GM12878 (cell line): ENCODE measurements around the gene MRPS12. TPM values are rescaled to one million over a fixed set of nuclear protein-coding genes. Genes with fewer than 3 reads are reported as not detected.

Experiments
- BRCA1 ChIP-seq: IDR thresholded peaks from 2 replicates; pipeline ENCODE4 v1.6.1; 2011; ENCODE audit warnings: low read depth, low read length, improper control_type of control experiment
- CEBPB ChIP-seq, 2 experiments: fragments of 150-350 bp in 1 of 2; IDR thresholded peaks; 2 replicates each; pipeline ENCODE4 v1.6.1; 2012 to 2014; ENCODE audit warnings: low read depth in 2 of 2, low read length in 2 of 2, borderline replicate concordance in 1 of 2, inconsistent platforms in 1 of 2
- EZH2 ChIP-seq: IDR thresholded peaks from 2 replicates; pipeline ENCODE4 v1.6.1; 2012; ENCODE audit warnings: low read depth, mild to moderate bottlenecking, control low read depth, inconsistent platforms, low read length, borderline replicate concordance; ENCODE audit not compliant: control insufficient read depth
- GATAD2B ChIP-seq: fragments of 450-650 bp; conservative IDR thresholded peaks from 2 replicates; pipeline ENCODE4 v1.6.1; 2017; ENCODE audit warnings: low read depth, mild to moderate bottlenecking, moderate library complexity
- HDAC6 ChIP-seq: fragments of 200-600 bp; sonication (generic); IDR thresholded peaks from one replicate; pipeline ENCODE4 v1.8.0; 2017; ENCODE audit warnings: antibody characterized with exemption; ENCODE audit not compliant: unreplicated experiment
- IRF5 ChIP-seq: fragments of 450-650 bp; IDR thresholded peaks from 2 replicates; pipeline ENCODE4 v1.6.1; 2017; ENCODE audit warnings: borderline replicate concordance
- KAT2A ChIP-seq: conservative IDR thresholded peaks from 2 replicates; pipeline ENCODE4 v1.6.1; 2011; ENCODE audit warnings: low read depth, low read length; ENCODE audit not compliant: control insufficient read depth
- KDM1A ChIP-seq: fragments of 200-600 bp; sonication (generic); IDR thresholded peaks from 2 replicates; pipeline ENCODE4 v1.6.1; 2016; ENCODE audit warnings: borderline replicate concordance
- MLLT1 ChIP-seq: fragments of 450-650 bp; IDR thresholded peaks from 2 replicates; pipeline ENCODE4 v1.6.1; 2016; ENCODE audit warnings: mild to moderate bottlenecking
- MTA3 ChIP-seq: IDR thresholded peaks from 2 replicates; pipeline ENCODE4 v1.6.1; 2012; ENCODE audit warnings: low read length, inconsistent platforms, borderline replicate concordance
- MYC ChIP-seq: IDR thresholded peaks from 2 replicates; pipeline ENCODE4 v1.6.1; 2011; ENCODE audit warnings: mild to moderate bottlenecking, low read length, moderate library complexity, inconsistent platforms; ENCODE audit not compliant: insufficient read depth, insufficient replicate concordance, insufficient read length, severe bottlenecking
- RELA ChIP-seq: fragments of 450-650 bp; IDR thresholded peaks from 2 replicates; pipeline ENCODE4 v1.8.0; 2014; ENCODE audit warnings: borderline replicate concordance; ENCODE audit not compliant: partially characterized antibody
- SRF ChIP-seq, 2 experiments: IDR thresholded peaks; 2 replicates each; pipeline ENCODE4 v1.6.1; 2011; ENCODE audit warnings: low read depth in 2 of 2, low read length in 2 of 2, mild to moderate bottlenecking in 1 of 2, moderate library complexity in 1 of 2
- YY1 ChIP-seq: IDR thresholded peaks from 2 replicates; pipeline ENCODE4 v1.6.1; 2011; ENCODE audit warnings: low read depth, mild to moderate bottlenecking, low read length
- polyA plus RNA-seq, 11 experiments: library from polyadenylated mRNA; depleted of rRNA in 4 of 11; unstranded in 6 of 11; stranded (reverse) in 5 of 11; fragments of >200 nt; fragmentation: Nextera tagmentation in 4 of 11; fragmentation: Illumina TruSeq in 1 of 11; extraction: Ambion mirVana in 4 of 11; extraction: Trizol in 1 of 11; gene quantifications; 1 replicate in 1 of 11; 2 replicates in 10 of 11; pipeline versions ENCODE4 v1.2.1 to v1.2.3, GENCODE V29; 2011 to 2016; ENCODE audit warnings: inconsistent platforms in 2 of 11, missing spikeins in 2 of 11, low read depth in 1 of 11
- total RNA-seq, 4 experiments: library from RNA; depleted of rRNA in 3 of 4; stranded (reverse); fragments of >200 nt in 3 of 4; fragmentation: Illumina TruSeq in 1 of 4; extraction: Trizol in 1 of 4; gene quantifications; 2 replicates each; pipeline versions ENCODE4 v1.2.1 to v1.2.3, GENCODE V29; 2013 to 2021
- TF ChIP-seq, protein P1 (sequence below): fragments of 150-350 bp; IDR thresholded peaks from 2 replicates; pipeline ENCODE4 v1.6.1; 2014; ENCODE audit warnings: mild to moderate bottlenecking, low read depth, low read length
- TF ChIP-seq, protein P2 (sequence below): fragments of 450-650 bp; formaldehyde crosslinking; IDR thresholded peaks from 2 replicates; pipeline ENCODE4 v1.5.0; 2022; ENCODE audit warnings: mild to moderate bottlenecking, missing genetic modification characterization
- TF ChIP-seq, protein P3 (sequence below): fragments of 150-350 bp; IDR thresholded peaks from 2 replicates; pipeline ENCODE4 v1.6.1; 2016; ENCODE audit warnings: low read depth, low read length

The MRPS12 gene
- total and polyA plus RNA-seq, 10 of the 15 experiments (the other 5 are each of a cell fraction or from before 2014, with no cell fraction given): 7.3 to 205 (median 77.3) TPM

GRCh38 chr19:38899447-38900201 lies 31.1 kb upstream of the MRPS12 start, which contains the start of the genes NFKBIB and SIRT2 (continued):
- TF ChIP-seq MYC (no peak), BRCA1 (no peak), CEBPB (IDR thresholded peaks at IDR 0.05; ENCODE audit: borderline replicate concordance in 1 of 2, low read depth in 2 of 2, low read length in 2 of 2) (no peak), IRF5 (no peak), MLLT1 (no peak), KAT2A (no peak), HDAC6 (no peak), YY1 (peak; percentile 100), EZH2 (no peak), SRF (IDR thresholded peaks at IDR 0.05; ENCODE audit: low read depth in 2 of 2, low read length in 2 of 2) (peak in 1 of 2 experiments; percentile 68; a peak in 2 of 4 replicates), MTA3 (no peak), GATAD2B (peak; percentile 81), KDM1A (no peak), RELA (peak; percentile 95)
- TF ChIP-seq, protein P1, sequence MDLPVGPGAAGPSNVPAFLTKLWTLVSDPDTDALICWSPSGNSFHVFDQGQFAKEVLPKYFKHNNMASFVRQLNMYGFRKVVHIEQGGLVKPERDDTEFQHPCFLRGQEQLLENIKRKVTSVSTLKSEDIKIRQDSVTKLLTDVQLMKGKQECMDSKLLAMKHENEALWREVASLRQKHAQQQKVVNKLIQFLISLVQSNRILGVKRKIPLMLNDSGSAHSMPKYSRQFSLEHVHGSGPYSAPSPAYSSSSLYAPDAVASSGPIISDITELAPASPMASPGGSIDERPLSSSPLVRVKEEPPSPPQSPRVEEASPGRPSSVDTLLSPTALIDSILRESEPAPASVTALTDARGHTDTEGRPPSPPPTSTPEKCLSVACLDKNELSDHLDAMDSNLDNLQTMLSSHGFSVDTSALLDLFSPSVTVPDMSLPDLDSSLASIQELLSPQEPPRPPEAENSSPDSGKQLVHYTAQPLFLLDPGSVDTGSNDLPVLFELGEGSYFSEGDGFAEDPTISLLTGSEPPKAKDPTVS: no peak
- TF ChIP-seq, protein P2, sequence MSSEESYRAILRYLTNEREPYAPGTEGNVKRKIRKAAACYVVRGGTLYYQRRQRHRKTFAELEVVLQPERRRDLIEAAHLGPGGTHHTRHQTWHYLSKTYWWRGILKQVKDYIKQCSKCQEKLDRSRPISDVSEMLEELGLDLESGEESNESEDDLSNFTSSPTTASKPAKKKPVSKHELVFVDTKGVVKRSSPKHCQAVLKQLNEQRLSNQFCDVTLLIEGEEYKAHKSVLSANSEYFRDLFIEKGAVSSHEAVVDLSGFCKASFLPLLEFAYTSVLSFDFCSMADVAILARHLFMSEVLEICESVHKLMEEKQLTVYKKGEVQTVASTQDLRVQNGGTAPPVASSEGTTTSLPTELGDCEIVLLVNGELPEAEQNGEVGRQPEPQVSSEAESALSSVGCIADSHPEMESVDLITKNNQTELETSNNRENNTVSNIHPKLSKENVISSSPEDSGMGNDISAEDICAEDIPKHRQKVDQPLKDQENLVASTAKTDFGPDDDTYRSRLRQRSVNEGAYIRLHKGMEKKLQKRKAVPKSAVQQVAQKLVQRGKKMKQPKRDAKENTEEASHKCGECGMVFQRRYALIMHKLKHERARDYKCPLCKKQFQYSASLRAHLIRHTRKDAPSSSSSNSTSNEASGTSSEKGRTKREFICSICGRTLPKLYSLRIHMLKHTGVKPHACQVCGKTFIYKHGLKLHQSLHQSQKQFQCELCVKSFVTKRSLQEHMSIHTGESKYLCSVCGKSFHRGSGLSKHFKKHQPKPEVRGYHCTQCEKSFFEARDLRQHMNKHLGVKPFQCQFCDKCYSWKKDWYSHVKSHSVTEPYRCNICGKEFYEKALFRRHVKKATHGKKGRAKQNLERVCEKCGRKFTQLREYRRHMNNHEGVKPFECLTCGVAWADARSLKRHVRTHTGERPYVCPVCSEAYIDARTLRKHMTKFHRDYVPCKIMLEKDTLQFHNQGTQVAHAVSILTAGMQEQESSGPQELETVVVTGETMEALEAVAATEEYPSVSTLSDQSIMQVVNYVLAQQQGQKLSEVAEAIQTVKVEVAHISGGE (CRISPR knock-in tag): no peak
- TF ChIP-seq, protein P3, sequence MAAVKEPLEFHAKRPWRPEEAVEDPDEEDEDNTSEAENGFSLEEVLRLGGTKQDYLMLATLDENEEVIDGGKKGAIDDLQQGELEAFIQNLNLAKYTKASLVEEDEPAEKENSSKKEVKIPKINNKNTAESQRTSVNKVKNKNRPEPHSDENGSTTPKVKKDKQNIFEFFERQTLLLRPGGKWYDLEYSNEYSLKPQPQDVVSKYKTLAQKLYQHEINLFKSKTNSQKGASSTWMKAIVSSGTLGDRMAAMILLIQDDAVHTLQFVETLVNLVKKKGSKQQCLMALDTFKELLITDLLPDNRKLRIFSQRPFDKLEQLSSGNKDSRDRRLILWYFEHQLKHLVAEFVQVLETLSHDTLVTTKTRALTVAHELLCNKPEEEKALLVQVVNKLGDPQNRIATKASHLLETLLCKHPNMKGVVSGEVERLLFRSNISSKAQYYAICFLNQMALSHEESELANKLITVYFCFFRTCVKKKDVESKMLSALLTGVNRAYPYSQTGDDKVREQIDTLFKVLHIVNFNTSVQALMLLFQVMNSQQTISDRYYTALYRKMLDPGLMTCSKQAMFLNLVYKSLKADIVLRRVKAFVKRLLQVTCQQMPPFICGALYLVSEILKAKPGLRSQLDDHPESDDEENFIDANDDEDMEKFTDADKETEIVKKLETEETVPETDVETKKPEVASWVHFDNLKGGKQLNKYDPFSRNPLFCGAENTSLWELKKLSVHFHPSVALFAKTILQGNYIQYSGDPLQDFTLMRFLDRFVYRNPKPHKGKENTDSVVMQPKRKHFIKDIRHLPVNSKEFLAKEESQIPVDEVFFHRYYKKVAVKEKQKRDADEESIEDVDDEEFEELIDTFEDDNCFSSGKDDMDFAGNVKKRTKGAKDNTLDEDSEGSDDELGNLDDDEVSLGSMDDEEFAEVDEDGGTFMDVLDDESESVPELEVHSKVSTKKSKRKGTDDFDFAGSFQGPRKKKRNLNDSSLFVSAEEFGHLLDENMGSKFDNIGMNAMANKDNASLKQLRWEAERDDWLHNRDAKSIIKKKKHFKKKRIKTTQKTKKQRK: peak; percentile 33; the same call in 1 of the 2 replicates
